ENCODE measurements around the gene PLCG1. TPM values are rescaled to one million over a fixed set of nuclear protein-coding genes. Genes with fewer than 3 reads are reported as not detected.

PLCG1 gene
- total RNA-seq, 1 experiment from 2014 or later, result 68.8 TPM

- peaks cover 56% of the 10 kb centered on the region for H4K20me1 ChIP-seq (ENCODE audit: low read length)
- no peak overlapping the region for H3K4me2 ChIP-seq (ENCODE audit: low read length)
- ChIA-PET POLR2A (ENCODE audit: unreplicated experiment) (no interaction called here), CTCF (no interaction called here)
- H3F3A ChIP-seq (ENCODE audit: low read length, unreplicated experiment), result no peaks in the 10 kb centered on the region
- peaks cover 7% of the 10 kb centered on the region; the same call in 1 of the 2 replicates for H3K4me1 ChIP-seq (ENCODE audit: insufficient read depth, low read length)
- H3K36me3 ChIP-seq (ENCODE audit: low read depth, low read length), result no peaks in the 10 kb centered on the region; the same call in 1 of the 2 replicates
- peaks cover 85% of the 10 kb centered on the region for H3K79me2 ChIP-seq (ENCODE audit: low read length)
- H3K9me3 ChIP-seq (ENCODE audit: low read length), result no peaks in the 10 kb centered on the region
- DNase-seq (no peak), ATAC-seq (no peak)
- H2AFZ ChIP-seq (ENCODE audit: low read length), result no peak overlapping the region
- TF ChIP-seq EZH2 (IDR thresholded peaks at IDR 0.05; ENCODE audit: low read length, unreplicated experiment), result no peak
- no peak for TF ChIP-seq EZH2phosphoT487 (IDR thresholded peaks at IDR 0.05; ENCODE audit: borderline replicate concordance, low read length)
- TF ChIP-seq, protein P1, sequence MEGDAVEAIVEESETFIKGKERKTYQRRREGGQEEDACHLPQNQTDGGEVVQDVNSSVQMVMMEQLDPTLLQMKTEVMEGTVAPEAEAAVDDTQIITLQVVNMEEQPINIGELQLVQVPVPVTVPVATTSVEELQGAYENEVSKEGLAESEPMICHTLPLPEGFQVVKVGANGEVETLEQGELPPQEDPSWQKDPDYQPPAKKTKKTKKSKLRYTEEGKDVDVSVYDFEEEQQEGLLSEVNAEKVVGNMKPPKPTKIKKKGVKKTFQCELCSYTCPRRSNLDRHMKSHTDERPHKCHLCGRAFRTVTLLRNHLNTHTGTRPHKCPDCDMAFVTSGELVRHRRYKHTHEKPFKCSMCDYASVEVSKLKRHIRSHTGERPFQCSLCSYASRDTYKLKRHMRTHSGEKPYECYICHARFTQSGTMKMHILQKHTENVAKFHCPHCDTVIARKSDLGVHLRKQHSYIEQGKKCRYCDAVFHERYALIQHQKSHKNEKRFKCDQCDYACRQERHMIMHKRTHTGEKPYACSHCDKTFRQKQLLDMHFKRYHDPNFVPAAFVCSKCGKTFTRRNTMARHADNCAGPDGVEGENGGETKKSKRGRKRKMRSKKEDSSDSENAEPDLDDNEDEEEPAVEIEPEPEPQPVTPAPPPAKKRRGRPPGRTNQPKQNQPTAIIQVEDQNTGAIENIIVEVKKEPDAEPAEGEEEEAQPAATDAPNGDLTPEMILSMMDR (conservative IDR thresholded peaks at IDR 0.05; ENCODE audit: low read depth, low read length), result no peak
- no peak overlapping the region for H3K27ac ChIP-seq (ENCODE audit: low read length)
- no peak overlapping the region for H3K4me3 ChIP-seq (ENCODE audit: low read length)
- BruUV-seq (replicated peaks), result no TSS peak
- no peaks in the 10 kb centered on the region for H3K27me3 ChIP-seq (ENCODE audit: low read length)
- H3K9me2 ChIP-seq (replicated peaks; ENCODE audit: low read length), result no peaks in the 10 kb centered on the region
- H3K9ac ChIP-seq (ENCODE audit: low read length), result no peak overlapping the region
- intact Hi-C loops (cut with micrococcal nuclease), result no loop called here
Observed at GRCh38 chr20:41151134-41151869, 14.0 kb downstream of the PLCG1 start.

DNA sequence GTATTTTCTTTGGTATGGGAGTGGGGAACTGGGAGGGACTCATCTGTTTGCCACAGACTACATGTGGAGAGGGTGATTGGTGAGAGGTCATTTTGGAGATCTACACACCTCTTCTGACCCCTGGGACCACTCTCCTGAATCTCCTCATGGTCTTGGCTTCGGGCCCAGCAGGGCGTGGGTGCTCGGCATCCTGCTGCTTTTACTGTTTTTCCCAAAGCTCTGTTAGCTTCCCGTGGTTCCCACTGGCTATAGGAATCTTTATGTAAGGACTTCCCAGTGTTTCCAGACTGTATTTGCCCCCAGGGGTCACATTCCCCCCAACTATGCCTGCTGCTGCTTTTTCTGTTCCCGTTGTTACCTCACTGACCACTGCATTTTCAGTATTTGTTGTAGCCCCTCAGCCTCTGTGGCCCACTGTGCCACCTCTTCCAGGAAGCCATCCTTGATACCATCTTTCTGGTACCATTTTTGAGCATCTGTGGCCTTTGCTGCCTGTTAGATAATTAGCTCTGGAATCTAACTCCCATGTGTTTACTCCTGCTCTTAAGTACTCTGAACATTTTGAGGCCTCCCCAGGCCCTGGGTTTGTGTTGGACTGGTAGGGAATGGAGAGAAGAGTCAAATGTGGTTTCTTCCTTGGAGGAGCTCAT is 14.9 kb downstream of the PLCG1 start:
- no peak overlapping the region for H3K4me3 ChIP-seq (ENCODE audit: low read length)
- no peak overlapping the region for H3K27ac ChIP-seq (ENCODE audit: low read length)
- intact Hi-C loops (cut with micrococcal nuclease), result no loop called here
- H3F3A ChIP-seq (ENCODE audit: low read length, unreplicated experiment), result no peaks in the 10 kb centered on the region
- no peaks in the 10 kb centered on the region; the same call in 1 of the 2 replicates for H3K36me3 ChIP-seq (ENCODE audit: low read depth, low read length)
- no peaks in the 10 kb centered on the region for H3K9me2 ChIP-seq (replicated peaks; ENCODE audit: low read length)
- TF ChIP-seq EZH2 (IDR thresholded peaks at IDR 0.05; ENCODE audit: low read length, unreplicated experiment) (no peak), EZH2phosphoT487 (IDR thresholded peaks at IDR 0.05; ENCODE audit: borderline replicate concordance, low read length) (no peak)
- TF ChIP-seq, protein P1 (conservative IDR thresholded peaks at IDR 0.05; ENCODE audit: low read depth, low read length), result no peak
- H3K9ac ChIP-seq (ENCODE audit: low read length), result no peak overlapping the region
- POLR2A ChIA-PET (ENCODE audit: unreplicated experiment), result interaction anchor here (0.6 kb wide), 1 partner anchor 162 kb away, joined by 3 read pairs; no protein-coding TSS in a partner anchor
- no peak overlapping the region for H2AFZ ChIP-seq (ENCODE audit: low read length)
- DNase-seq, result no peak
- H3K9me3 ChIP-seq (ENCODE audit: low read length), result no peaks in the 10 kb centered on the region
- CTCF ChIA-PET, result no interaction called here
- no peak for ATAC-seq
- H3K4me2 ChIP-seq (ENCODE audit: low read length), result no peak overlapping the region
- peaks cover 56% of the 10 kb centered on the region for H4K20me1 ChIP-seq (ENCODE audit: low read length)
- BruUV-seq (replicated peaks), result no TSS peak
- H3K79me2 ChIP-seq (ENCODE audit: low read length), result peaks cover 85% of the 10 kb centered on the region
- H3K27me3 ChIP-seq (ENCODE audit: low read length), result no peaks in the 10 kb centered on the region
- peaks cover 7% of the 10 kb centered on the region; the same call in 1 of the 2 replicates for H3K4me1 ChIP-seq (ENCODE audit: insufficient read depth, low read length)

Measured in PC-3 (cell line).